ENCODE measurements around the gene SPATA31C1.

DNA sequence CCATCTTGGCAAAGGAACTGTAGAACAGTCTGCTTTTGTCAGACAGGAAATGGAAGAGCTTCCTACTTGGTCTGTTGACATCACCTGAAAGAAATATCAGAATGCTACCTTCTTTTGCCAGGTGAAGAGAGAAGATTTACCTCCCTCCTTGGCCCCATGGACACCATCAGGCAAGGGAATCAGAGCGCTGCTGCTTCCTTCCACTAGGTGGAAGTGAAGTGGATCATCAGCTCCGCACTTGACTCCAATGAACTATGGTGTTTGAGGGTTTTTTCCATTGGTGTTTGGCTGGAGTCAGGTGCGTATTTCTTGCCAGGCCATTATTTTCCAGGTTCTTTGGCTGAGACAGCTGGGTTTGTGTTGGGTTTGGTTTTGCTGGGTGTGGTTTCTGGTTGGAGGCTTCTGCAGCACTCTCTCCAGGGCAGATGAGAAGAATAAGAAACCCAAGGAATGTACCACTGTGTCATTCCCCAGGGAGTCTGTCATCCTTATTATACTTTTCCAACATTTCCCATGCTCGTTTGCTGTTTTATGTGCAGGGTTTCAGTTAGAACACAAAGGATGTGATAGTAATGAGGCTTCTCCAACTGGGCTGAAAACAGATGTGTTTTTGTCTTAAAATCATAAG, 22.6 kb upstream of the SPATA31C1 start:
- TF ChIP-seq TARDBP (IDR thresholded peaks at IDR 0.05): no peak
- no peak for TF ChIP-seq FOXK2 (IDR thresholded peaks at IDR 0.05)
- no peak for TF ChIP-seq FOXM1 (IDR thresholded peaks at IDR 0.05; ENCODE audit: borderline replicate concordance)
- TF ChIP-seq SP1 (IDR thresholded peaks at IDR 0.05): no peak
- TF ChIP-seq LEF1 (IDR thresholded peaks at IDR 0.05; ENCODE audit: borderline replicate concordance): no peak
- TF ChIP-seq, protein P1, sequence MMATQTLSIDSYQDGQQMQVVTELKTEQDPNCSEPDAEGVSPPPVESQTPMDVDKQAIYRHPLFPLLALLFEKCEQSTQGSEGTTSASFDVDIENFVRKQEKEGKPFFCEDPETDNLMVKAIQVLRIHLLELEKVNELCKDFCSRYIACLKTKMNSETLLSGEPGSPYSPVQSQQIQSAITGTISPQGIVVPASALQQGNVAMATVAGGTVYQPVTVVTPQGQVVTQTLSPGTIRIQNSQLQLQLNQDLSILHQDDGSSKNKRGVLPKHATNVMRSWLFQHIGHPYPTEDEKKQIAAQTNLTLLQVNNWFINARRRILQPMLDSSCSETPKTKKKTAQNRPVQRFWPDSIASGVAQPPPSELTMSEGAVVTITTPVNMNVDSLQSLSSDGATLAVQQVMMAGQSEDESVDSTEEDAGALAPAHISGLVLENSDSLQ (IDR thresholded peaks at IDR 0.05): no peak
- no peak for TF ChIP-seq BHLHE40 (IDR thresholded peaks at IDR 0.05; ENCODE audit: borderline replicate concordance)
- TF ChIP-seq ELF4 (IDR thresholded peaks at IDR 0.05): no peak
- TF ChIP-seq FOXA1 (IDR thresholded peaks at IDR 0.05): no peak
- TF ChIP-seq NFRKB (IDR thresholded peaks at IDR 0.05): no peak
- no peak for TF ChIP-seq CTBP1 (IDR thresholded peaks at IDR 0.05; ENCODE audit: borderline replicate concordance)
- no peak for TF ChIP-seq ZNF384 (IDR thresholded peaks at IDR 0.05)
- no peak for TF ChIP-seq ARNT (IDR thresholded peaks at IDR 0.05)
- no peak for TF ChIP-seq L3MBTL2 (conservative IDR thresholded peaks at IDR 0.05)

All from HEK293T (cell line).